Lower lobe of right lung (tissue), 2 donors: ENCODE results near the gene MASP1. TPM values are rescaled to one million over a fixed set of nuclear protein-coding genes. Genes with fewer than 3 reads are reported as not detected.
A peak's percentile ranks its signal among the peaks of the same experiment; 100 is the strongest.

Experiments
- ATAC-seq, 2 donors: fragments of 200-7000 bp; cut with Tn5 transposase; one replicate each; pipeline ENCODE4 v1.9.1; 2020 to 2022; ENCODE audit warnings: mild to moderate bottlenecking in 2 of 2, moderate library complexity in 2 of 2
- DNase-seq: peaks from one replicate; pipeline ENCODE4 v3.0.0-alpha.2; 2020
- H3K27ac ChIP-seq: fragments of 200-600 bp; one replicate; pipeline ENCODE4 v1.8.0; 2022
- H3K27me3 ChIP-seq: fragments of 200-600 bp; one replicate; pipeline ENCODE4 v1.8.0; 2022; ENCODE audit warnings: low read depth
- H3K36me3 ChIP-seq: fragments of 200-600 bp; one replicate; pipeline ENCODE4 v1.8.0; 2022; ENCODE audit warnings: mild to moderate bottlenecking
- H3K4me1 ChIP-seq: fragments of 200-600 bp; one replicate; pipeline ENCODE4 v1.8.0; 2022
- H3K4me3 ChIP-seq: fragments of 200-600 bp; one replicate; pipeline ENCODE4 v1.8.0; 2022; ENCODE audit warnings: mild to moderate bottlenecking
- H3K9me3 ChIP-seq: fragments of 200-600 bp; one replicate; pipeline ENCODE4 v1.8.0; 2022
- CTCF ChIP-seq: fragments of 200-600 bp; IDR thresholded peaks from one replicate; pipeline ENCODE4 v1.8.0; 2022; ENCODE audit warnings: antibody characterized with exemption, mild to moderate bottlenecking
- intact Hi-C: fragments of 100-400 bp; cut with DNase I; formaldehyde crosslinking; loops from one replicate; pipeline ENCODE4 v1.11.0; 2022
- total RNA-seq: library from RNA; stranded (reverse); fragmentation: NEBNext Ultra II Directional; extraction: Animal tissue kit (Norgen Biotek cat#: 25700); gene quantifications from one replicate; pipeline ENCODE4 v1.2.1, GENCODE V29; 2021
- donor health status: DM: no; HTN: yes; CAD: no; lungs with severe emphysema.

Gene MASP1
- total RNA-seq, 1 donor from 2014 or later = 4.3 TPM

GRCh38 chr3:187265461-187265955 lies 26.0 kb downstream of the MASP1 start:
- no peak overlapping the region for H3K4me3 ChIP-seq
- no peaks in the 10 kb centered on the region for H3K36me3 ChIP-seq
- TF ChIP-seq CTCF = no peak
- H3K9me3 ChIP-seq = peaks cover 3% of the 10 kb centered on the region
- H3K27ac ChIP-seq = no peak overlapping the region
- peak in 1 of 2 donors; percentile 55 for ATAC-seq
- no peaks in the 10 kb centered on the region for H3K27me3 ChIP-seq
- intact Hi-C loops = no loop called here
- H3K4me1 ChIP-seq = peaks cover 25% of the 10 kb centered on the region
- DNase-seq = no peak

- Histone ChIP-seq H3K36me3 (no peaks in the 10 kb centered on the region), H3K27me3 (no peaks in the 10 kb centered on the region), H3K27ac (no peak overlapping the region), H3K4me3 (no peak overlapping the region), H3K9me3 (peaks cover 3% of the 10 kb centered on the region), H3K4me1 (peaks cover 25% of the 10 kb centered on the region)
- DNase-seq (no peak), ATAC-seq (no peak)
- intact Hi-C loops = no loop called here
- TF ChIP-seq CTCF = no peak
Measured at GRCh38 chr3:187264911-187265310, 26.6 kb downstream of the MASP1 start.

GRCh38 chr3:187264021-187264420 lies 27.5 kb downstream of the MASP1 start:
- no peaks in the 10 kb centered on the region for H3K27me3 ChIP-seq
- TF ChIP-seq CTCF = no peak
- no peaks in the 10 kb centered on the region for H3K36me3 ChIP-seq
- intact Hi-C loops = no loop called here
- no peak overlapping the region for H3K4me3 ChIP-seq
- no peaks in the 10 kb centered on the region for H3K9me3 ChIP-seq
- no peak for DNase-seq
- peak in 1 of 2 donors; percentile 76 for ATAC-seq
- H3K27ac ChIP-seq = peak overlapping the region; percentile 24
- peaks cover 25% of the 10 kb centered on the region for H3K4me1 ChIP-seq

DNA sequence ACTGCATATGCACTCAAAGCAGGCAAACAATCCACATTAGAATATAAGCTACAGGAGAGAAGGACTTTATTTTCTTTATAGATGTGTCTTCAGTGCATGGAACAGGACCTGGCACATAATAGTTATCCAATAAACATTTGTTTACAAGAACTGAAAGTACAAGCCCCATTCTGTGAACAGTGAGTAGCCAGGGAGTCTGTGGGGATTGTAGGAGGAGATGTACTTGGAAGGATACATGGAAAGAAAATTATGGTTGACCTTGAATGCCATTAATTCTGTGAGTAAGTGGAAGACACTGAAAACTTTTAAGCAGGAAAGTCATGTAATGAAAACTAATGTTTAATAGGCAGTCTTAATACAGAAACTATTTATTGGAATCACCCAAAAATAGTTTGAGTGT lies 28.3 kb downstream of the MASP1 start:
- no peak for DNase-seq
- Histone ChIP-seq H3K27ac (peak overlapping the region; percentile 24), H3K4me1 (peaks cover 25% of the 10 kb centered on the region), H3K27me3 (no peaks in the 10 kb centered on the region), H3K9me3 (no peaks in the 10 kb centered on the region), H3K36me3 (no peaks in the 10 kb centered on the region), H3K4me3 (no peak overlapping the region)
- intact Hi-C loops = no loop called here
- ATAC-seq = no peak
- TF ChIP-seq CTCF = no peak

DNA sequence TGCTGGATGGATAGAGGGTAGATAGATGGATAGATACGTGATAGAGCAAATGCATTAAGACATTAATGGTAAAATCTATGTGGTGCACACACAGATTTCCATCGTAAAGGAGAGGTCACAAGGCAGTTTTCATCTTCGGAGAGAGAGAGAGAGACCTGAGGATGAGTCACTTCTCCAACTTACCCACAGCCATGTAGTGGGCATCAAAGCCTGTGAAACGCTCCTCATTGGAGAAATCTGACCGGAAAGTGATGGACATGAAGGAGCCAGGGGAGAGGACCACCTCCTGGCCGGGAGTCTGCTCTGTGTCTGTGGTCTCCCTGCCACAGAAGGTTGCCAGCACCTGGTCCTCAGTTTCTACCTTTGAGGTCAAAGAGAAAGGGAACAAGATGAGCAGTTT lies 29.2 kb downstream of the MASP1 start:
- H3K4me1 ChIP-seq = peaks cover 25% of the 10 kb centered on the region
- no peak for DNase-seq
- no peak for TF ChIP-seq CTCF
- H3K27ac ChIP-seq = no peak overlapping the region
- no peak for ATAC-seq
- no peaks in the 10 kb centered on the region for H3K36me3 ChIP-seq
- H3K4me3 ChIP-seq = no peak overlapping the region
- H3K27me3 ChIP-seq = no peaks in the 10 kb centered on the region
- intact Hi-C loops = no loop called here
- no peaks in the 10 kb centered on the region for H3K9me3 ChIP-seq

DNA sequence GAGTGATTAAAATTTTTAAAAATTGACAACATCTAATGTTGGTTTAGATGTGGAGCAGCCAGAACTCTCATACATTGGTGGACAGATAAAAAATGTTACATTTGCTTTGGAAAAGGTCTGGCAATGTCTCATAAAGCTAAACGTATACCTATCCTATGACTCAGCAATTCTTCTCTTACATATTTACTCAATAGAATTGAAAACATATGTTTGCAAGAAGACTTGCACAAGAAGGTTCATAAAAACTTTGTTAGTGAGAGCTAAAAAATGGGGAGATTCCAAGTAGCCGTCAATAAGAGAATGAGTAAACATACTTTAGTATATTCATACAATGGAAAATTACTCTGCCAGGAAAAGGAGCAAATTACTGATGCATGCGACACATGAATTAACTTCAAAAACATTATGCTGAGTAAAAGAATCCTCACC lies 30.0 kb downstream of the MASP1 start:
- H3K9me3 ChIP-seq = no peaks in the 10 kb centered on the region
- H3K36me3 ChIP-seq = no peaks in the 10 kb centered on the region
- no peak overlapping the region for H3K27ac ChIP-seq
- intact Hi-C loops = no loop called here
- peaks cover 25% of the 10 kb centered on the region for H3K4me1 ChIP-seq
- ATAC-seq = no peak
- no peaks in the 10 kb centered on the region for H3K27me3 ChIP-seq
- no peak for DNase-seq
- TF ChIP-seq CTCF = no peak
- no peak overlapping the region for H3K4me3 ChIP-seq
